ENCODE results near the gene MTERF1.

Gene MTERF1

DNA sequence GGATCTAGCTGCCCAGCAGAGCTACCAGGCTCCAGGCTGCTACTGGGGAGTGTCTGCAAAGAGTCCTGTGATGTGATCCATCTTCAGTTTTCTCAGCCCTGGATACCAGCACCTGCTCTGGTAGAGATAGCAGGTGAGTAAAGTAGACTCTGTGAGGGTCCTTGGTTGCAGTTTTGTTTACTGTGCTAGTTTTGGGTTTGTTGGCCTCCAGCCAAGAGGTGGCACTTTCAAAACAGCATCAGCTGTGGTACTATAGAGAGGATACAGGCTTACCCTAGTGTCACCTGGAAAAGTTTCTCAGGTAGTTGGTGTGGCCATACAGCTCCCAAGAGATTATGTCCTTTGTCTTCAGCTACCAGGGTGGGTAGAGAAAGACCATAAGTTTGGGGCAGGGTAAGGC is 56.3 kb downstream of the MTERF1 start:
- Mint-ChIP-seq H3K9me3 (ENCODE audit: low read depth) (peaks cover 26% of the 10 kb centered on the region), H3K4me1 (ENCODE audit: low read depth) (no peaks in the 10 kb centered on the region)

More for the DNA sequence above, 56.3 kb downstream of the MTERF1 start:
- Mint-ChIP-seq H3K4me3 (no peak overlapping the region), H3K27ac (no peak overlapping the region), H3K27me3 (no peaks in the 10 kb centered on the region), H3K36me3 (peaks cover 34% of the 10 kb centered on the region)

All from activated naive CD8-positive, alpha-beta T cell (primary cell).